ENCODE data around the gene LCN12. TPM values are rescaled to one million over a fixed set of nuclear protein-coding genes. Genes with fewer than 3 reads are reported as not detected.

Gene LCN12
- total RNA-seq, 2 donors from 2014 or later, result 0.64 to 2.0 TPM

GRCh38 chr9:136940526-136941230 is 11.4 kb upstream of the LCN12 start:
- peaks cover 11 to 14% of the 10 kb centered on the region in 2 donors for H3K36me3 Mint-ChIP-seq
- ATAC-seq (no peak), DNase-seq (ENCODE audit: low spot score in 2 of 2) (no peak)
- no peaks in the 10 kb centered on the region for H3K9me3 Mint-ChIP-seq
- no peak overlapping the region for H3K27ac Mint-ChIP-seq

- no peaks in the 10 kb centered on the region for H3K9me3 Mint-ChIP-seq
- no peak for ATAC-seq
Observed at GRCh38 chr9:136941231-136942111, 10.6 kb upstream of the LCN12 start.

GRCh38 chr9:136942112-136942880 is 9.8 kb upstream of the LCN12 start:
- H3K9me3 Mint-ChIP-seq, result no peaks in the 10 kb centered on the region
- H3K36me3 Mint-ChIP-seq, result peaks cover 11 to 14% of the 10 kb centered on the region in 2 donors
- ATAC-seq (no peak), DNase-seq (ENCODE audit: low spot score in 2 of 2) (no peak)
- H3K27ac Mint-ChIP-seq, result peak overlapping the region in 1 of 2 donors; percentile 52

More at GRCh38 chr9:136941231-136942111, 10.6 kb upstream of the LCN12 start:
- DNase-seq (ENCODE audit: low spot score in 2 of 2), result no peak
- H3K36me3 Mint-ChIP-seq, result peaks cover 11 to 14% of the 10 kb centered on the region in 2 donors
- H3K27ac Mint-ChIP-seq, result peak overlapping the region in 1 of 2 donors; percentile 52

GRCh38 chr9:136942881-136943230 is 9.2 kb upstream of the LCN12 start:
- no peak for ATAC-seq
- DNase-seq (ENCODE audit: low spot score in 2 of 2), result no peak
- Mint-ChIP-seq H3K27ac (no peak overlapping the region), H3K36me3 (peaks cover 11 to 14% of the 10 kb centered on the region in 2 donors), H3K9me3 (no peaks in the 10 kb centered on the region)

GRCh38 chr9:136943291-136944211 is 8.5 kb upstream of the LCN12 start:
- DNase-seq (ENCODE audit: low spot score in 2 of 2) (peak in 1 of 2 donors; percentile 54), ATAC-seq (peak; percentile 36 to 43)
- Mint-ChIP-seq H3K9me3 (no peaks in the 10 kb centered on the region), H3K36me3 (peaks cover 11% of the 10 kb centered on the region in 2 donors), H3K27ac (peak overlapping the region; percentile 59 to 87)

- Mint-ChIP-seq H3K9me3 (no peaks in the 10 kb centered on the region), H3K27ac (peak overlapping the region in 1 of 2 donors; percentile 59), H3K36me3 (peaks cover 5 to 11% of the 10 kb centered on the region in 2 donors)
- ATAC-seq (peak; percentile 31 to 54), DNase-seq (ENCODE audit: low spot score in 2 of 2) (peak in 1 of 2 donors; percentile 36)
Observed at GRCh38 chr9:136944212-136944518, 7.9 kb upstream of the LCN12 start.

- H3K9me3 Mint-ChIP-seq, result no peaks in the 10 kb centered on the region
- ATAC-seq, result peak; percentile 77
- peaks cover 0 to 11% of the 10 kb centered on the region in 2 donors for H3K36me3 Mint-ChIP-seq
- H3K27ac Mint-ChIP-seq, result peak within 1 kb of the TSS; percentile 59 to 87
- peak; percentile 98 to 99 for DNase-seq (ENCODE audit: low spot score in 2 of 2)
Observed at GRCh38 chr9:136944519-136945332, 7.3 kb upstream of the LCN12 start, which contains the start of the genes C8G and FBXW5. C8G (plus strand) TSS chr9:136945243; CDS start chr9:136945321, 78 bp downstream. FBXW5 (minus strand) TSS chr9:136944738; CDS start chr9:136944083, 655 bp downstream.

GRCh38 chr9:136945333-136946227 is 6.5 kb upstream of the LCN12 start:
- no peaks in the 10 kb centered on the region for H3K9me3 Mint-ChIP-seq
- H3K36me3 Mint-ChIP-seq, result peaks cover 0 to 11% of the 10 kb centered on the region in 2 donors
- no peak overlapping the region for H3K27ac Mint-ChIP-seq
- DNase-seq (ENCODE audit: low spot score in 2 of 2) (no peak), ATAC-seq (no peak)

- Mint-ChIP-seq H3K27ac (no peak overlapping the region), H3K36me3 (peaks cover 0 to 7% of the 10 kb centered on the region in 2 donors), H3K9me3 (no peaks in the 10 kb centered on the region)
- DNase-seq (ENCODE audit: low spot score in 2 of 2), result no peak
- no peak for ATAC-seq
Observed at GRCh38 chr9:136946228-136947027, 5.6 kb upstream of the LCN12 start.

- no peak for ATAC-seq
- H3K27ac Mint-ChIP-seq, result no peak overlapping the region
- DNase-seq (ENCODE audit: low spot score in 2 of 2), result no peak
- no peaks in the 10 kb centered on the region for H3K9me3 Mint-ChIP-seq
- H3K36me3 Mint-ChIP-seq, result no peaks in the 10 kb centered on the region
Observed at GRCh38 chr9:136947028-136947891, 4.8 kb upstream of the LCN12 start.

- no peak for DNase-seq (ENCODE audit: low spot score in 2 of 2)
- Mint-ChIP-seq H3K9me3 (no peaks in the 10 kb centered on the region), H3K27ac (no peak overlapping the region), H3K36me3 (no peaks in the 10 kb centered on the region)
- ATAC-seq, result no peak
Observed at GRCh38 chr9:136947955-136948510, 4.0 kb upstream of the LCN12 start.

GRCh38 chr9:136949239-136949816 is 2.7 kb upstream of the LCN12 start:
- Mint-ChIP-seq H3K9me3 (no peaks in the 10 kb centered on the region), H3K27ac (peak overlapping the region; percentile 84 to 85), H3K36me3 (no peaks in the 10 kb centered on the region)
- DNase-seq (ENCODE audit: low spot score in 2 of 2), result no peak
- no peak for ATAC-seq

Measured in activated naive CD4-positive, alpha-beta T cell treated with anti-CD3 and anti-CD28 coated beads, Interleukin-2, amount 50 U/mL, for 72 hours (primary cell).